Neural progenitor cell (in vitro differentiated cells): ENCODE data around the gene PAX5.

ENCODE experiments used
- CTCF ChIP-seq: fragments of 200-600 bp; sonication (generic); IDR thresholded peaks from 2 replicates; pipeline ENCODE4 v1.5.1; 2017; ENCODE audit warnings: antibody characterized with exemption, mild to moderate bottlenecking
- EZH2 ChIP-seq: fragments of 200-600 bp; sonication (generic); IDR thresholded peaks from 2 replicates; pipeline ENCODE4 v1.6.1; 2017; ENCODE audit warnings: antibody characterized with exemption, mild to moderate bottlenecking, moderate library complexity

GRCh38 chr9:36847781-36848673 is 186.0 kb downstream of the PAX5 start:
- TF ChIP-seq CTCF (no peak), EZH2 (no peak)
